Effector memory CD8-positive, alpha-beta T cell (primary cell): Measurements from ENCODE around the gene GLIS1.

Experiments used
- ATAC-seq: fragments of 150-1000 bp; cut with Tn5 transposase; replicated peaks from 2 replicates; pipeline ENCODE4 v1.10.0; 2021; ENCODE audit warnings: mild to moderate bottlenecking, moderate library complexity
- DNase-seq, 3 experiments: peaks; one replicate each; pipeline ENCODE4 v3.0.0; 2021
- H3K27ac Mint-ChIP-seq, 2 donors: one replicate each; pipeline ENCODE4 v1.8.0; 2022; ENCODE audit warnings: mild to moderate bottlenecking in 2 of 2, mixed read lengths in 2 of 2, moderate library complexity in 2 of 2
- H3K27me3 Mint-ChIP-seq, 2 donors: one replicate each; pipeline ENCODE4 v1.8.0; 2022; ENCODE audit warnings: mixed read lengths in 2 of 2
- H3K36me3 Mint-ChIP-seq: one replicate; pipeline ENCODE4 v1.8.0; 2022; ENCODE audit warnings: mild to moderate bottlenecking, moderate library complexity, mixed read lengths; ENCODE audit not compliant: insufficient read depth
- H3K4me1 Mint-ChIP-seq, 2 donors: one replicate each; pipeline ENCODE4 v1.8.0; 2022; ENCODE audit warnings: low read depth in 2 of 2, mixed read lengths in 2 of 2
- H3K4me3 Mint-ChIP-seq, 2 donors: one replicate each; pipeline ENCODE4 v1.8.0; 2022; ENCODE audit warnings: mild to moderate bottlenecking in 2 of 2, mixed read lengths in 2 of 2, moderate library complexity in 2 of 2
- H3K9me3 Mint-ChIP-seq, 2 donors: one replicate each; pipeline ENCODE4 v1.8.0; 2022; ENCODE audit warnings: mixed read lengths in 2 of 2

The GLIS1 gene

GRCh38 chr1:53722025-53722424 lies 16.9 kb downstream of the GLIS1 start:
- no peaks in the 10 kb centered on the region for H3K4me1 Mint-ChIP-seq
- ATAC-seq (no peak), DNase-seq (no peak)
- no peak overlapping the region for H3K4me3 Mint-ChIP-seq
- peaks cover 10 to 13% of the 10 kb centered on the region in 2 donors for H3K27me3 Mint-ChIP-seq
- H3K27ac Mint-ChIP-seq, result no peak overlapping the region
- no peaks in the 10 kb centered on the region for H3K9me3 Mint-ChIP-seq
- H3K36me3 Mint-ChIP-seq, result no peaks in the 10 kb centered on the region

- Mint-ChIP-seq H3K4me3 (no peak overlapping the region), H3K27ac (no peak overlapping the region), H3K36me3 (no peaks in the 10 kb centered on the region), H3K9me3 (no peaks in the 10 kb centered on the region), H3K27me3 (peaks cover 10 to 13% of the 10 kb centered on the region in 2 donors), H3K4me1 (no peaks in the 10 kb centered on the region)
- no peak for ATAC-seq
- no peak for DNase-seq
Measured at GRCh38 chr1:53721088-53721487, 17.9 kb downstream of the GLIS1 start.

DNA sequence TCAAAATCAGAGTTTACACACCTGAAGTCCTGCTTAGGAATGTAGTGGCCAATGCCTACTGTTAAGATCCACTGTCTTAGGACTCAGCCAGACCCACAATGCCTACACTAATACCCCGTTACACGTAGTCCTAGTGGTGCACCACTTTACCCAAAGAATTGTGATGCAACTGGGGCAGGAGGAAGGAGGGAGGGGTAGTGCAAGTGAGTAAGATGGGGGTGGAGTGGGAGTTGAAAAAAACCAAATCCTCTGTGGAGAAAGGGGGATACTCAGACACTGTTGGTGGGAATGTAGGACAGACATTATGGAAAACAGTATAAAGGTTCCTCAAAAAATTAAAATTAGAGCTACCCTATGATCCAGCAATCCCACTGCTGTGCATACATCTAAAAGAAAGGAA lies 19.5 kb downstream of the GLIS1 start:
- Mint-ChIP-seq H3K4me3 (no peak overlapping the region), H3K27ac (no peak overlapping the region), H3K9me3 (no peaks in the 10 kb centered on the region), H3K27me3 (peaks cover 10 to 13% of the 10 kb centered on the region in 2 donors), H3K4me1 (no peaks in the 10 kb centered on the region), H3K36me3 (no peaks in the 10 kb centered on the region)
- no peak for ATAC-seq
- no peak for DNase-seq

GRCh38 chr1:53718443-53718842 lies 20.5 kb downstream of the GLIS1 start:
- Mint-ChIP-seq H3K9me3 (no peaks in the 10 kb centered on the region), H3K4me3 (no peak overlapping the region), H3K27ac (no peak overlapping the region), H3K36me3 (no peaks in the 10 kb centered on the region), H3K27me3 (peaks cover 10 to 20% of the 10 kb centered on the region in 2 donors), H3K4me1 (no peaks in the 10 kb centered on the region)
- ATAC-seq (no peak), DNase-seq (no peak)

GRCh38 chr1:53717025-53717804 lies 21.7 kb downstream of the GLIS1 start:
- peaks cover 14 to 20% of the 10 kb centered on the region in 2 donors for H3K27me3 Mint-ChIP-seq
- H3K9me3 Mint-ChIP-seq, result no peaks in the 10 kb centered on the region
- ATAC-seq, result no peak
- H3K36me3 Mint-ChIP-seq, result peaks cover 2% of the 10 kb centered on the region
- H3K4me3 Mint-ChIP-seq, result no peak overlapping the region
- H3K27ac Mint-ChIP-seq, result no peak overlapping the region
- DNase-seq, result no peak
- H3K4me1 Mint-ChIP-seq, result no peaks in the 10 kb centered on the region

DNA sequence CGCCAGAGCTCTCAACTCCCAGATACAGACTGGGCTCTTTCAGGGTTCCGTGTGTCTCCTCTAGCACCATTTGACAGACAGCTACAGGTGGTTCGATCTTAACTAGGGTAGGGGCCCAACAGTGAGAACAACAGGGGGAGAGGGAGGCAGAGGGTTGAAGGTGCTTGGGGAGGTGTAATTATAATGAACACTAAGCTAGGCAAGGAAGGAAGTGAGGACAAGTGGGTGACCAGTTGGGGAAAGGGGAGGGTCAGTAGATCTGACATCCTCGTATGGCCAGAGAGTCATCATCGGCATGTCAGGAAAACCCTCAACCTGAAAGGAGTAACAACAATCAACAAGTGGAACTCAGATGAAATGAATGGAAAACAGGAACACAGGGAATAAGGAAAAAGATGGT lies 22.8 kb downstream of the GLIS1 start:
- peaks cover 14 to 20% of the 10 kb centered on the region in 2 donors for H3K27me3 Mint-ChIP-seq
- no peaks in the 10 kb centered on the region for H3K4me1 Mint-ChIP-seq
- no peak overlapping the region for H3K27ac Mint-ChIP-seq
- no peak overlapping the region for H3K4me3 Mint-ChIP-seq
- DNase-seq (no peak), ATAC-seq (no peak)
- peaks cover 2% of the 10 kb centered on the region for H3K36me3 Mint-ChIP-seq
- H3K9me3 Mint-ChIP-seq, result no peaks in the 10 kb centered on the region

DNA sequence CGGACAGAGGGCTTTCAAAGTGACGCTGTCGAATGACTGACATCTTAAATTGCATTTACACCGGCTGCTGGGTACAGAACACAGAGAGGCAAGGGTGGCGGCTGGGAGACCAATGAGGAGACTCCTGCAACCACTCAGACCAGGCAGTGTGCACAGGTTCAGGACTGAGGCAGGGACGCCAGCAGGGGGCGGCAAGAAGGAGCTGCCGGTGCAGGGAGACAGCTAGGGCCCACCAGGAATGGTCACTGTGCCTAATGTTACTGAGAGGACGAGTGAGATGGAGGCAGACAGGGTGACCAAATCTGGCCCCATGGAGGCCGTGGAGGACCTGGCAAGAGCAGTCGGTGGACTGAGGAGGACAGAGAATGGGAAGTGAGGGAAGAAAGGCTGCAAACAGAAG lies 23.5 kb downstream of the GLIS1 start:
- Mint-ChIP-seq H3K27me3 (peaks cover 14 to 20% of the 10 kb centered on the region in 2 donors), H3K36me3 (peaks cover 2% of the 10 kb centered on the region), H3K4me1 (no peaks in the 10 kb centered on the region), H3K4me3 (no peak overlapping the region), H3K9me3 (no peaks in the 10 kb centered on the region), H3K27ac (no peak overlapping the region)
- no peak for DNase-seq
- ATAC-seq, result no peak

DNA sequence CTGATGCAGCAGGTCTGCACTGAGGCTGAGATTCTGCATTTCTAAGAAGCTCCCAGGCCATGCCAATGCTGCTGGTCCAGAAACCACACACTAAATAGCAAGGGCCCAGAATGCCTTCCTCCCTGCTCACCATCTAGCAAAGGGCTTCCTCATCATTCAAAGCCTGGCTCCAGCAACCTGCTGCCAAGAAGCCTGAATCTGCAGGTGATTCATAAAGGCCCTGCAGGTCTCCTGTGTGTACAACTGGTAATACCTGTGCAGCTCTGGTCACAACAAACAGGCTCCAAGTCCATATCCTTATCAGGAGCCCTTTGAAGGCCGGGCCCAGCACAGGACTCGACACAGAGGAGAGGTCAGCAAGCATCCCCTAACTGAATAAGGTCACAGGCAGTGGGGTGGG lies 26.7 kb downstream of the GLIS1 start:
- H3K36me3 Mint-ChIP-seq, result peaks cover 2% of the 10 kb centered on the region

DNA sequence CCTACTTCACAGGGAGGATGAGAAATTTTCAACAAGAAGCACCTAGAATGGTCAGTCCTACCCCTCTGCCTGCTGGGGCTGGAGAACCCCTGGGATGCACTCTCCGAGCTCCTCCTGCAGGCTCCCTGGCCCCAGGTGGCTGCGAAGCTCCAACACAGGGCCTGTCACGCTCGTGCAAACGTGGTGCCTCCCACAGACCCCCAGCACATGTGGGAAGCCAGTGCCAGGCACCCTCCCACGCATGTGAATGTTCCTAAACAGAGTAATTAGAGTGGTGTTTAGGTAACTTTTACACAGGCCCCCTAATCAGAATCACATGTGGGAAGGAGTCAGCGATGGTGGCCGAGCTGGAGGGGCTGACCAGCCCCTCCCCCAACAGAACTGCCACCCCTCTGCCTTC lies 28.4 kb downstream of the GLIS1 start:
- Mint-ChIP-seq H3K4me3 (no peak overlapping the region), H3K27ac (no peak overlapping the region), H3K36me3 (peaks cover 2% of the 10 kb centered on the region), H3K4me1 (no peaks in the 10 kb centered on the region), H3K9me3 (no peaks in the 10 kb centered on the region), H3K27me3 (peaks cover 16 to 21% of the 10 kb centered on the region in 2 donors)
- no peak for ATAC-seq
- DNase-seq, result no peak

More for the DNA sequence above, 26.7 kb downstream of the GLIS1 start:
- no peak overlapping the region for H3K27ac Mint-ChIP-seq
- H3K27me3 Mint-ChIP-seq, result peaks cover 4 to 7% of the 10 kb centered on the region in 2 donors
- no peak for DNase-seq
- ATAC-seq, result no peak
- H3K9me3 Mint-ChIP-seq, result no peaks in the 10 kb centered on the region
- no peak overlapping the region for H3K4me3 Mint-ChIP-seq
- no peaks in the 10 kb centered on the region for H3K4me1 Mint-ChIP-seq

- no peaks in the 10 kb centered on the region for H3K9me3 Mint-ChIP-seq
- no peaks in the 10 kb centered on the region for H3K4me1 Mint-ChIP-seq
- no peak for DNase-seq
- peaks cover 7% of the 10 kb centered on the region for H3K36me3 Mint-ChIP-seq
- peaks cover 24 to 36% of the 10 kb centered on the region in 2 donors for H3K27me3 Mint-ChIP-seq
- no peak overlapping the region for H3K27ac Mint-ChIP-seq
- no peak for ATAC-seq
- H3K4me3 Mint-ChIP-seq, result no peak overlapping the region
Measured at GRCh38 chr1:53708687-53709086, 30.3 kb downstream of the GLIS1 start.

- no peak overlapping the region for H3K4me3 Mint-ChIP-seq
- ATAC-seq (no peak), DNase-seq (no peak)
- no peak overlapping the region for H3K27ac Mint-ChIP-seq
- no peaks in the 10 kb centered on the region for H3K4me1 Mint-ChIP-seq
- peaks cover 20 to 50% of the 10 kb centered on the region in 2 donors for H3K27me3 Mint-ChIP-seq
- H3K9me3 Mint-ChIP-seq, result no peaks in the 10 kb centered on the region
- peaks cover 5% of the 10 kb centered on the region for H3K36me3 Mint-ChIP-seq
Measured at GRCh38 chr1:53706356-53706755, 32.6 kb downstream of the GLIS1 start.

GRCh38 chr1:53705446-53706096 lies 33.4 kb downstream of the GLIS1 start:
- ATAC-seq (no peak), DNase-seq (no peak)
- Mint-ChIP-seq H3K27me3 (peaks cover 20 to 54% of the 10 kb centered on the region in 2 donors), H3K9me3 (no peaks in the 10 kb centered on the region), H3K4me3 (no peak overlapping the region), H3K27ac (no peak overlapping the region), H3K4me1 (no peaks in the 10 kb centered on the region), H3K36me3 (peaks cover 5% of the 10 kb centered on the region)

DNA sequence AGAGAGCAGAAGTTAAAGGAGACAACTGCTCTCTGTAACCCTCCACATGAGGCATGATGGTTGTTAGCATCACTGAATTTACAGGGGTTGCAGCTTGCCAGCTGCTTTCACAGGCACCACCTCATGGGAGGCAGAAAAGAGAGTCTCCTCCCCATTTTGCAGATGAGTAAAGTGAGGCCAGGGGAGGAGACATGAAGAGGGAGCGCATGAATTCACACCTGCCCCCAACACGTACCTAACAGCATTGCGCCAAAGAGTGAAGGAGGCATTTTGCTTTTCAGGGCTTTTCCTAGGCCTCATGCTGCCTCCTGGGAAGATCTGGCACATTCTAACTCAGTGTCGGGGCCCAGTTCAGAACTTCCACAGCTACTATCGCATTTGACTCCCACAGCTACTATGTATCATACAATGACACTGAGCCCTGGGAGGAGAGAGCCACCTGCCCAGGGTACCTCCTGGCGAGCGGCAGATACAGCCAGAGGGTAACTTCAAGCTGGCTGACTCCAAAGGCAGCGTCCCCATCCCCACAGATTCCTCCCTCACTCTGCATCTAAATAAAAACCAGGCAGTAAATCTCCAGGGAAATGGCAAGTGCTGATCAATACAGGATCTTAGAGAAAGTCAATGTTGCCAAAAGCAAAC lies 34.0 kb downstream of the GLIS1 start:
- no peaks in the 10 kb centered on the region for H3K9me3 Mint-ChIP-seq
- no peaks in the 10 kb centered on the region for H3K4me1 Mint-ChIP-seq
- H3K27me3 Mint-ChIP-seq, result peaks cover 20 to 60% of the 10 kb centered on the region in 2 donors
- H3K27ac Mint-ChIP-seq, result peak overlapping the region in 1 of 2 donors; percentile 15
- ATAC-seq (no peak), DNase-seq (no peak)
- peaks cover 5% of the 10 kb centered on the region for H3K36me3 Mint-ChIP-seq
- no peak overlapping the region for H3K4me3 Mint-ChIP-seq

DNA sequence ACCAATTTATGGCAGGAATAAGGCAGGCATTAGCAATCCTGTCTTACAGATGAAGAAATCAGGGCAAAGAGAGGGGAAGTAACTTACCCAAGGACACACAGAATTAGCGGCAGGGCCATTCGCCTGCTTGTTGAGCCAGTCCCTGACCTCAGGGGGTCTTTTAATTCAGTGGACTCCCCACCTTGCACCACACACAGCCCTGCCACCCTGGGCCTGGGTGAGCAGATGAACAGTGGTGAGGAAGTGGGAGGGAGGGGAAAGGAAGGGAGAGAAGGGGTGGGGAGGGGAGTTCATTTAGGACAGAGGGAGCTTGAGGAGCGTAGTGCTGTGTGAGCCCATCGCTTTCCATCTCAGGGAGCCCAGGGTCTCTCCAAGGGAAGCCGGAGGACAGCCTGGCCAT lies 34.7 kb downstream of the GLIS1 start:
- H3K27ac Mint-ChIP-seq, result no peak overlapping the region
- peaks cover 5% of the 10 kb centered on the region for H3K36me3 Mint-ChIP-seq
- no peak for ATAC-seq
- no peaks in the 10 kb centered on the region for H3K4me1 Mint-ChIP-seq
- H3K9me3 Mint-ChIP-seq, result no peaks in the 10 kb centered on the region
- H3K27me3 Mint-ChIP-seq, result peaks cover 20 to 64% of the 10 kb centered on the region in 2 donors
- DNase-seq, result no peak
- no peak overlapping the region for H3K4me3 Mint-ChIP-seq
